Transverse colon (tissue), 4 donors: ENCODE measurements around the gene SORD. TPM values are rescaled to one million over a fixed set of nuclear protein-coding genes. Genes with fewer than 3 reads are reported as not detected.
"Not testable (repeated sequence)": the region's sequence is repeated elsewhere in the genome, so short reads cannot be mapped to it uniquely, and the experiment has no call there.

Experiments
- DNase-seq: peaks from one replicate; pipeline ENCODE4 v3.0.0-alpha.2; 2019
- H3K27ac ChIP-seq, 4 donors: fragments of 200-600 bp; sonication (generic); 2 replicates each; pipeline ENCODE4 v1.5.1; 2016 to 2018; ENCODE audit warnings: inconsistent platforms in 4 of 4
- H3K27me3 ChIP-seq: fragments of 200-600 bp; sonication (generic); 2 replicates; pipeline ENCODE4 v1.5.1; 2017; ENCODE audit warnings: inconsistent platforms
- H3K36me3 ChIP-seq, 4 donors: fragments of 200-600 bp; sonication (generic); 2 replicates each; pipeline ENCODE4 v1.5.1; 2017 to 2019; ENCODE audit warnings: inconsistent platforms in 4 of 4
- H3K4me1 ChIP-seq, 4 donors: fragments of 200-600 bp; sonication (generic); 2 replicates each; pipeline ENCODE4 v1.5.1; 2017 to 2020; ENCODE audit warnings: inconsistent platforms in 4 of 4
- H3K4me3 ChIP-seq, 4 donors: fragments of 200-600 bp; sonication (generic); 1 replicate in 1 of 4; 2 replicates in 3 of 4; pipeline versions ENCODE4 v1.5.1 to v1.6.1; 2017 to 2019; ENCODE audit warnings: inconsistent platforms in 4 of 4
- H3K9me3 ChIP-seq, 2 donors: fragments of 200-600 bp; sonication (generic); 2 replicates each; pipeline ENCODE4 v1.5.1; 2017 to 2019; ENCODE audit warnings: inconsistent platforms in 2 of 2
- CTCF ChIP-seq, 5 experiments: fragments of 200-600 bp in 3 of 5; fragments of 450-650 bp in 2 of 5; sonication (generic) in 3 of 5; IDR thresholded peaks; 1 replicate in 2 of 5; 2 replicates in 3 of 5; pipeline ENCODE4 v1.5.1; 2016 to 2017; ENCODE audit warnings: antibody characterized with exemption in 5 of 5, inconsistent platforms in 3 of 5, mild to moderate bottlenecking in 2 of 5, moderate library complexity in 1 of 5
- EP300 ChIP-seq: sonication (generic); formaldehyde crosslinking; IDR thresholded peaks from one replicate; pipeline ENCODE4 v1.6.1; 2017; ENCODE audit warnings: antibody characterized with exemption, low read depth
- POLR2A ChIP-seq: fragments of 450-650 bp; IDR thresholded peaks from one replicate; pipeline ENCODE4 v1.6.1; 2016; ENCODE audit warnings: antibody characterized with exemption, mild to moderate bottlenecking, moderate library complexity
- POLR2AphosphoS5 ChIP-seq, 3 donors: sonication (generic); formaldehyde crosslinking; IDR thresholded peaks; one replicate each; pipeline ENCODE4 v1.6.1; 2016; ENCODE audit warnings: antibody characterized with exemption in 3 of 3
- WGBS, 2 donors: methylation state at CpG; one replicate each; pipeline ENCODE4 v1.1.5; 2018; ENCODE audit warnings: low coverage in 1 of 2; 5-methylcytosine and 5-hydroxymethylcytosine counted together
- in situ Hi-C, 4 donors: fragments of 200-750 bp; cut with MboI; loops; one replicate each; pipeline versions ENCODE4 v1.15.0 to v1.15.1; 2017; ENCODE audit warnings: low sequenced_read_pairs in 3 of 4, low pct_ligation_motif_present in 1 of 4, low pct_unique_long_range_greater_than_20kb in 1 of 4
- intact Hi-C: fragments of 100-400 bp; cut with DNase I; formaldehyde crosslinking; loops from one replicate; pipeline ENCODE4 v1.15.1; 2023; ENCODE audit warnings: low total_unique reads
- total RNA-seq, 4 donors: library from RNA; depleted of rRNA; stranded (reverse); fragments of >200 nt; gene quantifications; one replicate each; pipeline ENCODE4 v1.1.0, GENCODE V29; 2016

The SORD gene
- total RNA-seq, 4 donors from 2014 or later = 0.75 to 36.2 (median 11.3) TPM

GRCh38 chr15:45036812-45037781, 14.1 kb downstream of the SORD start:
- Histone ChIP-seq H3K27ac (peak overlapping the region; percentile 58 to 61 (median 60)), H3K4me1 (peaks cover 0 to 17% (median 5%) of the 10 kb centered on the region in 4 donors)
- WGBS, 2 donors = 20 to 21% methylated on average over 4 to 6 of the region's 6 CpGs
- intact Hi-C loops, H3K36me3 ChIP-seq, H3K9me3 ChIP-seq, H3K27me3 ChIP-seq, H3K4me3 ChIP-seq: not testable (repeated sequence)
- in situ Hi-C loops = loop anchor here in 1 of 4 donors (25.0 kb wide), 1 partner anchor 175 kb away; no protein-coding TSS in a partner anchor
- peak; percentile 84 for DNase-seq
- peak in 1 of 3 donors; percentile 15 for TF ChIP-seq POLR2AphosphoS5 (IDR thresholded peaks at IDR 0.05)
- peak; percentile 78 to 94 (median 89) for TF ChIP-seq CTCF (IDR thresholded peaks at IDR 0.05)

DNA sequence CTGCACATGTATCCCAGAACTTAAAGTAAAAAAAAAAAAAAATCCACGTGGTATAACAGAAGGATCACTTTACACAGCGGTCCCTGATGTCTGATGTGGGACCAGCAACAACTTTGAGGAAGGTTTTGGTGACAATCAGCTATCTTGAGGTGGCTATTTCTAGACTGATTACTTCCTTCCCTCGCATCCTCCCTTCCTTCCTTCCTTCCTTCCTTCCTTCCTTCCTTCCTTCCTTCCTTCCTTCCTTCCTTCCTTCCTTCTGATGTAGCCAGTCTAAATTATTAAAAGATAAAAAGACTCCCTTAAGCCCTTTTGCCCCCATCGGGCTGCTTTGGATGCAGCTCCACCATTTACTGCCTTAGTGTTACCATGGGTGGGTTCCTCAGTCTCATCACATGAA, 14.9 kb downstream of the SORD start:
- TF ChIP-seq CTCF (IDR thresholded peaks at IDR 0.05) (no peak), POLR2A (no peak), POLR2AphosphoS5 (IDR thresholded peaks at IDR 0.05) (no peak), EP300 (no peak)
- H3K9me3 ChIP-seq = no peaks in the 10 kb centered on the region
- intact Hi-C loops (loop anchor here (2.0 kb wide), 1 partner anchor 69 kb away; no protein-coding TSS in a partner anchor), in situ Hi-C loops (loop anchor here in 1 of 4 donors (25.0 kb wide), 1 partner anchor 176 kb away; no protein-coding TSS in a partner anchor)
- DNase-seq = no peak
- WGBS, 2 donors = 73 to 80% methylated on average over 4 of the region's 4 CpGs
- no peaks in the 10 kb centered on the region for H3K36me3 ChIP-seq
- no peak overlapping the region for H3K4me3 ChIP-seq
- no peaks in the 10 kb centered on the region for H3K27me3 ChIP-seq
- H3K4me1 ChIP-seq = peaks cover 0 to 17% (median 5%) of the 10 kb centered on the region in 4 donors
- H3K27ac ChIP-seq = peak overlapping the region; percentile 58 to 61 (median 60)

GRCh38 chr15:45040396-45040795, 17.4 kb downstream of the SORD start:
- intact Hi-C loops, H3K27ac ChIP-seq, H3K4me3 ChIP-seq, H3K9me3 ChIP-seq, H3K27me3 ChIP-seq, H3K36me3 ChIP-seq, DNase-seq: not testable (repeated sequence)
- peaks cover 0 to 17% (median 5%) of the 10 kb centered on the region in 4 donors for H3K4me1 ChIP-seq
- in situ Hi-C loops = loop anchor here in 1 of 4 donors (25.0 kb wide), 1 partner anchor 178 kb away; no protein-coding TSS in a partner anchor
- WGBS, 2 donors = 50 to 89% methylated on average over 1 of the region's 1 CpG

- H3K4me1 ChIP-seq = peaks cover 0 to 14% (median 5%) of the 10 kb centered on the region in 4 donors
- H3K27me3 ChIP-seq, H3K9me3 ChIP-seq, H3K36me3 ChIP-seq, H3K27ac ChIP-seq, intact Hi-C loops, DNase-seq, H3K4me3 ChIP-seq: not testable (repeated sequence)
- in situ Hi-C loops = loop anchor here in 1 of 4 donors (25.0 kb wide), 1 partner anchor 179 kb away; no protein-coding TSS in a partner anchor
- 77 to 92% methylated on average over 2 to 5 of the region's 5 CpGs for WGBS, 2 donors
Observed at GRCh38 chr15:45041538-45041937, 18.5 kb downstream of the SORD start.

DNA sequence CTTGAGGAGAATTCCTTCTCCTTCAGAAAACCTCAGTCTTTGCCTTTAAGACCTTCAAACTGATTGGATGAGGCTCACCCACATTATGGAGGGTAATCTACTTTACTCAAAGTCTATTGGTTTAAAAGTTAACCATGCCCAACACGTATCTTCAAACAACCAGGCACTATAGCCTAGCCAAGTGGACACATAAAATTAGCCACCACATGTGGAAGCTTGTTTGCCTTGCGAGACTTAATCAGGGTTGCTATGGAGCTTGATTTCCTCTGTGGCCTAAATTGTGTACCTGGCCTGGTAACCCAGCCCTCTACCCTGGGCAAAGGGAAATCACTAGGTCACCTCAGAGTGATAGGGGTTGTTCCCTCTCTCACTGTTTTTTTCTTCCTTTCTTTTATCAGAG, 19.9 kb downstream of the SORD start:
- H3K4me1 ChIP-seq, H3K4me3 ChIP-seq, H3K27ac ChIP-seq, H3K9me3 ChIP-seq, intact Hi-C loops, DNase-seq, H3K36me3 ChIP-seq, H3K27me3 ChIP-seq: not testable (repeated sequence)
- WGBS, 2 donors = no CpG with 5 or more reads among the region's 2 CpGs
- in situ Hi-C loops = loop anchor here in 1 of 4 donors (25.0 kb wide), 1 partner anchor 181 kb away; no protein-coding TSS in a partner anchor

- WGBS, 2 donors = no CpG with 5 or more reads among the region's 1 CpG
- H3K4me3 ChIP-seq, intact Hi-C loops, H3K9me3 ChIP-seq, H3K27me3 ChIP-seq, H3K27ac ChIP-seq, H3K36me3 ChIP-seq, H3K4me1 ChIP-seq, DNase-seq: not testable (repeated sequence)
- in situ Hi-C loops = loop anchor here in 1 of 4 donors (25.0 kb wide), 1 partner anchor 182 kb away; no protein-coding TSS in a partner anchor
Observed at GRCh38 chr15:45044270-45044669, 21.3 kb downstream of the SORD start.

GRCh38 chr15:45048449-45048793, 25.4 kb downstream of the SORD start:
- in situ Hi-C loops = loop anchor here in 1 of 4 donors (25.0 kb wide), 1 partner anchor 186 kb away; no protein-coding TSS in a partner anchor
- H3K4me3 ChIP-seq, H3K36me3 ChIP-seq, H3K27me3 ChIP-seq, intact Hi-C loops, H3K9me3 ChIP-seq, H3K4me1 ChIP-seq, DNase-seq: not testable (repeated sequence)
- 67 to 81% methylated on average over 4 of the region's 4 CpGs for WGBS, 2 donors
- peak overlapping the region in 1 of 4 donors; percentile 62 for H3K27ac ChIP-seq
